ENCODE data around the gene VCP.
A peak's percentile ranks its signal among the peaks of the same experiment; 100 is the strongest.

Gene VCP

DNA sequence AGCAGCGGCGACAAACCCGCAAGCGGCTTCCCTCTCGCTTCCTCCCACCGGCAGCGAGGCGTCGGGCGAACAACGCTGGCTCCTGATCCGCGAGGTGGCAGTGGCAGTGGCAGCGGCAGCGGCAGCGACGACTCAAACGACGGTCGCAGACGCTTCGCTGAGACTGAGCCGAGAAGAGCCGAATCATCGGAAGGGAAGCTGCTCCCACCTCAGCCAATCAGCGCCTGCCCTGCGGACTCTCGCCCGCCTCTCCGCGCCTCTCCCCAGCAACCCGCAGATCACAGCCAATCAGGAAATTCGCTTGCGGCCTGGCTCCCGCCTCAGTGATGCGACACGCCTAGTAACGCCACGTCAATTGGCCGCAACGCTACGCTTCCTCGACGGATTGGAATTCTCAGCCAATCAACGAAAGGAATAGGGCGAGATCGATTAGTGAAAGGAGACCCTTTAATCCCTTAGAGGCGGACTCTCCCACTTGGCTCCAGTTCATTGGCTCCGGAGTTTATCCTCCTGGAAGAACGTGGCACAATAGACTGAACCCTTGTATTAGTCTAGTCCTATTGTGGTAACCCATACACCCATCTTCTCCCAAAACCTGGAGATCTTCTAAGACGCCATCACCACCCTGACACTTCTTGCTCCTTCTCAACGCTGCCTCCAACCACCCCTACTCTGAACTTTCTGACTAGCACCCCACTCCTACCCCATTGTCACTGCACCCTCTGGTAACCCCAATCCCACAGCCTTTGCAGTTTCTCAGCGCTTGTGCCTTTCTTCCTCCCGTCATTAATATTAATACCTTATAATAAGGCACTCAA lies at the start of gene VCP:
Gene VCP (minus strand): TSS at position 165 of the 818 bp plus-strand sequence. CDS start 272 bp downstream, outside the sequence.
- DNase-seq (ENCODE audit: low spot score): peak; percentile 99

DNA sequence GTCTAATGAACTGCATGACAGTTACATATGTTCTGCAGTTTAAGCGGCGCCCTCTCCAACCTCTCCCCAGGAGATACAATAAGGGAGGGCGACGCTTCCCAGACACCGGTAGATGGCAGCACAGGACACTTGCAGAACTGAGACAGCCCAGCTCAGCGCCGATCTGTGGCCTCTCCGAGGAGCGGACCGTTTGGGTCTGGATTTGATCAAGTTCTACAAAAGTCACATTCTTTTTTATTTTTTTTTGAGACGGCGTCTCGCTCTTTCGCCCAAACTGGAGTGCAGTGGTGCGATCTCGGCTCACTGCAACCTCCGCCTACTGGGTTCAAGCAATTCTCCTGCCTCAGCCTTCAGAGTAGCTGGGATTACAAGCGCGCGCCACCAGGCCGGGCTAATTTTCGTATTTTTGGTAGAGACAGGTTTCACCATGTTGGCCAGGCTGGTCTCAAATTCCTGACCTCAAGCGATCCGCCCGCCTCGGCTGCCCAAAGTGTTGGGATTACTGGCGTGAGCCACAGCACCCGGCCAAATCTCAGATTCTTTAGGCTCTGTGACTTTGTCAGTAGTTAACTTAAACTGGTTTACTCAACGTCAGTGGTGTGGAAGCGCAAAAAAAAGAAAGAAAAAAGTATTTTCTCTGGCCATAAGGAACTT lies 44.6 kb upstream of the VCP start:
- peak; percentile 92 for DNase-seq (ENCODE audit: low spot score)

DNA sequence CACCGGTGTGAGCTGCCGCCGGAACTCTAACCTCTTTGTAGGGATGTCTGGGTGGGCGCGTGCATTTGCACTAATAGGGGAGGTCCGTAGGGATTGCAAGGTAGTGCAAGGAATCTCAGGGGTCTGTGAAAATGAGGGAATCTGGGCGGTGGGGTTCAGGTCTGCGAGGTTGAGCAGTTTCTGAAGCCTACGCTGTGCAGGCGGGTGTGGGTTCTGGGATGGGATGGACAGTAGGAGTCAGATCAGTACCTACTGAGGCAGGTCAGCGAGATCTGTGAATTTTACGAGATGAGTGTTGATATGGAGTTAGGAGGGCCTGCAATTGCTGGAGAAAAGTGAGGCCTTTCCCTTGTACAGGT lies 44.1 kb upstream of the VCP start:
- DNase-seq (ENCODE audit: low spot score): no peak

DNA sequence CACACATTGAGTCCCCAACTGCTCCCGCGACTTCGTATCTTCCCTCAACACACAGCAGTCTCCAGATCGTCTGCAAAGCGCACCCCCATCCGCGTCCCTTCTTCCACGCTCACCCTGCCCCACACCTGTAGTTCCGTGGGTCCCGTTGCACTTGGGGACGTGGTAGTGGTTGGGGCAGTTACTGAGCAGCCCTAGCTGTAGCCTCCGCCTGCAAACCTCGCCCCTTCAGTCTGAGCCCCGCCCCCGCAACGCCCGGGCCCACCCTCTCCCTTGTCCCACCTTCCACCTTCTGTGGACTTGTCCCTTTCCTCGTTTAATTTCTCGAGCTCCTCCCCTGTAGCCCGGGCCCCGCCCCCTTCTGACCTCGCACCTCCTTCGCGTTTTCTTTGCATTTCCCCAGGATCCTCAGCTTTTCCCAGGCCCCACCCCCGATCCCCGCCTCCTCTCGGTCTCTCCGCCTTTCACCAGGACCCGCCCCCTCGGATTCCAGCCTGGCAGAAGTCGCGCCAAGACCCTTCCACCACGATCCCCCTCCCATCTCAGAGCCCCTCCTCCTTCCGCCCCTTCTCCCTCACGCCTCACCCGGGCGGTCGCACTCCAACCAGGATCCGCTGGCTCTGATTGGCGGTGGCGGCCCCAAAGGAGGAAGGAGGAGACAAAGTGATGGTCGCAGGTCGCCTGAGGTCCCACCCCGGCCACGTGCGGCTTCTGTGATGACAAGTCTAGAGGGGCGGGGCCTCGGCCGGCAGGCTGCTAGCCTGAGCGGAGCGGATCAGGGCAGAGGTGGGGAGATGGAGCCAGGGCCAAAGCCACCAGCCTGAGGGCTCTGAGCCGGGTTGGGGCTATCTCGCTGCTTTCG lies 43.5 kb upstream of the VCP start, which contains the start of gene ATOSB:
Gene ATOSB (minus strand): TSS at position 183 of the 859 bp plus-strand sequence. CDS start 7,588 bp downstream, outside the sequence.
- peak; percentile 100 for DNase-seq (ENCODE audit: low spot score)

DNA sequence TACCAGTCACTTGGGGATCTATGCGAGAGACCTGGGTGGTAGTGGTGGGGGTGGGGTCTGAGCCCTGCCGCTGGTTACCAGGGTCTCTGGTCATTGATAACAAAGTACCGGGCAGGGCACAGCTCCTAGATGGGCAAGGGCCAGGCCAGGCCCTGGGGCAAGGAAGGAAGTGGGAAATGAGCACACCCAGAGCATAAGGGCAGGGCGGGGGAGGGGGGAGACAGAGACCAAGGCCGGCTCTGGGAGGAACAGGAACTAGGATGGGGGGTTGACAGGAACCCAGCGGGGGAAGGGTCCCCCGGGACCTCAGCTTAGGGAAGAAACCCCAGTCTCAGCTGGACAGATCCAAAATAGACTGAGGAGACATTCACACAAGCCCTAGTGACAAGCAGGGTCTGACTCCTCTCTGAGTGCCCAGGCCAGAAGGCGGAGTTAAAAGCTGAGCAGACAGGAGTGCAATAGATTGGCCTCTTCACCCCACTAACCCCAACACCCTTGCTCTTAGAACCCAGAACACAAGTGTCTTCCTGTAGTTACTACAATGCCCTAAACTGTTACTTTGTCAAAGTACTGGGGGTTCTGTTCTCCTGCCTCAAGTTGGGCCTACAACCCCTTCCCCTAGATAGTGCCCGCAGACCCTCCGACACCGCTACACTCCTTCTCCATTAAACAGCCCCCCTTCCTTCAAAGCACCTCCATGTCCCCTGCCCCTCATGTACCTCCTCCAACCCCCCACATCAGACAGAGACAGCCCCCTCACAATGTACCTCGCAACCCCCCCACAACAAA lies 42.6 kb upstream of the VCP start:
- DNase-seq (ENCODE audit: low spot score): peak; percentile 66

DNA sequence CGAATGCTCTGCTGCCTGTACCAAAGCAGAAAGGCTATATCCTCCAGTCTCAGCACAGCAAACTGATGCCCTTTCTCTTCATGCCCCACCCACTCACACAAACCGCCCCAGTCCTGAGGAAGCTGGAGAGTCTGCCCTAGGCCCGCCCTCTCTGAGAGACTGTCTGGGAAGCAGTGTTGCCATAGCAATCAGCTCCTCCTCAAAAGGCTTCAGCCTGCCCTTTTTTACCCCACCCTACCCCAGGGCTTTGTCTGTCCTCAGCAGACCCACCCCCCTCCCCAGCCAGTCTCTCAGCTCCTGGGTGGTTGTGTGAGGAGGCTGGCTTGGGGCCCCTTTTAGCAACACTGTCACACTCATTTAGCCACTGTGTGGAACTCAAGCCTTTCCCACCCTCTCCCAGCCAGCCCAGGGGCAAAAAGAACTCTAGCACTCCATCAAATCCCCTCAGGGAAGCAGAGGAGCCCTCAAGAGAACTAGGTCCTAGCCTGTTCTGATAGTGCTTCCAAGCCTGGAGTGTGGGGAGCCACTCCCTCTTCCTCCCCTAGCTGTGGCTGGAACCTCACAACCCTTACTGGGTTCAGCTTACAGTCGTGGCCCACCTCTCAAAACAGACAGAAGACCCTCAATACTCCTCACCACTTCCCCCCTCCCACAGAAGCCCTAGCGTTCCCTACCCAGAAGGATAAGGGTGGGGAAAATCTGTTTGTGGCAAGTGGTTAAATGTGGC lies 41.9 kb upstream of the VCP start:
- DNase-seq (ENCODE audit: low spot score): peak; percentile 93

DNA sequence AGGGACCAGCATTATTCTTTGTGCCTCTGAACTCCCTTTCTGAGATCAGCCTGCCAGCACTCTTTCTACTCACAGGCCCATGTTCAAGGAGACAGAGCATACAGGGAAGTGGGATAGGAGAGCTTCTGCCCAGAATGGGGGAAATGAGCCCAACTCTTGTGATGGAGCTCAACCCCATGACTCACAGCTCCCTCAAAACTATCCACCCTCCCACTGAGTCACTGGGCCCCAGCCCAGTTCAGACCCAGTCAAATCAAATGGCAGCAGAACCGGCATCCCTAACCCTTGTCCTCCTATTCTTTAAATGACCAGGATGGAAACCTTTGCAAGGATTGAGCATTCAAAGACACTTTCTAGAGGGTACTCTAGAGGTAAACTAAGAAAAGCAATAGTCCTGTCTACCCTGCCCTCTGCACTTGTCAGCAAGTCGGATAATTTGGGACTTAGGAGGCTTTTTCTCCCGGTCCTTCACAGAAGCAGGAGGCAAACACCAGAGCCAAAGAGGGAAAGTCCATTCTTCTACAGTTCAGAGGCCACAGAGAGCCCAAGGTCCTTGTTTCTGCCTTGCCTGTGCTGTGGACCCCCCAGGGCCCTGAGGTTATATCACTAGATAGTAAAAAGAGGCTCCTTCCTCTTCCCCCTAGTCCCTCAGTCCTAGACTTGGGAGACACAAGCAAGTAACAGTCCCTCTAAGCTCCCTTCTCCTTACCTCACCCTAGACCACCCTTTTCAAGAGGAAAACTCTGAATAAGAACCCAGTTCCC lies 40.0 kb upstream of the VCP start:
- no peak for DNase-seq (ENCODE audit: low spot score)

DNA sequence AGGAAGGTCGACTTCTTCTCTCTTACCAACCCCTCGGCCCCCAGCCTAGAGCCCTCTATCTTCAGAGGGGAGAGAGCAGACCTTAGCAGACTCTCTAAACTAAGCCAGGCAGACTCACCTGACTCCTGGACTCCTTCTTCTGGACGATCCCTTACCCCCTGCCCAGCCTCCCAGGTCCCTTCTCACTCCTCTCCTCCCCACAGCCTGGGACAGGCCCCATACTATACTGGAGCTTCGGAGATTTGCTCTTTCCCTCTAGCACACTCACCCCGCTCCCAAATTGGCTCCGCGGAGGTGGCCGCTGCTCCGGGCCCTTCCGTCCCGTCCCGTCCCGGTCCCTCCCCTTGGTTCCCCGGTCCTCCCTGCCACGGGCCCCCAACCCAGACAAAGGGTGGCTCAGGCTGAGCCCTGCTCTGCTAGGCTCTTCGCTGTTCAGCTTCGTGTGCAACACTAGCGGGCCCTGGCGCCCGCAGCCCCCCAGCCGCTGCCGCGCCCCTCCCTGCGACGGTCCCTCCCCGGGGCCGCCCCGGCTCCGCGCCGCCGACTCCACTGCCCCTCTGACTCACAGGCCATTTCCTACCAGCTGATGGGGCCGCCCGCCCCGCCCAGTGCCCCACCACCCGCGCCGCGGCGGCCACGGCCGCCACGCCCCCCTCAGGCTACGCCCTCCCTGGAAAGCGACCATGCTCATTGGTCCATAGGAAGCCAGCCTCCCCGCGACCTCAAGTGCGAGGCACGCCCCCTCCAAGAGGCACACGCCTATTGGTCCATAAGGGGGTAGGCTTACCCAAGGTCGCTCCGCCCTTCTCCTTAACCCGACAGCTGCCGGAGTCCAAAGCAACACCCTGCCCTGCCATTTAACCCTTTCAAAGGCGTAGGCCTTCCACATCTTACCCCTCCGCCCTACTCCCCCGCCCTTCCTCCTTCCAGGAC lies 38.8 kb upstream of the VCP start:
- peak; percentile 98 for DNase-seq (ENCODE audit: low spot score)

DNA sequence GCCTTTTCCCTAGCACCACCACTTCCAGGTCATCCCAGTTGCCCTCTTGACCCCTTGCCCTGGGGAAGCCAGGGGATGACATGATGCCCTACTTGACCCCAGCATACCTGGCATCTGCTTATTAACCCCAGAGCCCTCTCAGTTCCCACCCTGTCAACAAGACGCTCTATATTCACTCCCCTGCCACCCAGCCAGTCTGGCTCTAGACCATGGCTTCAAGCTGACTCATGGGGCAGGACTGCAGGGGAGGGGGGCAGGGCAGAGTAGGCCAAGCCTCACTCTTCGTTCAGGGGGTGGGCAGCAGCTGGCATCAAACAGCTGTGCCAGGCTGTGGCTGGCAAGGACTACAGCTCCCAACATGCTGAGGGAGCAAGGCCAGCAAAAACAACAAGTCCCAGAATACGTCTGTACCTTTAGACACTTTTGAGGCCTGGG lies 37.9 kb upstream of the VCP start:
- no peak for DNase-seq (ENCODE audit: low spot score)

DNA sequence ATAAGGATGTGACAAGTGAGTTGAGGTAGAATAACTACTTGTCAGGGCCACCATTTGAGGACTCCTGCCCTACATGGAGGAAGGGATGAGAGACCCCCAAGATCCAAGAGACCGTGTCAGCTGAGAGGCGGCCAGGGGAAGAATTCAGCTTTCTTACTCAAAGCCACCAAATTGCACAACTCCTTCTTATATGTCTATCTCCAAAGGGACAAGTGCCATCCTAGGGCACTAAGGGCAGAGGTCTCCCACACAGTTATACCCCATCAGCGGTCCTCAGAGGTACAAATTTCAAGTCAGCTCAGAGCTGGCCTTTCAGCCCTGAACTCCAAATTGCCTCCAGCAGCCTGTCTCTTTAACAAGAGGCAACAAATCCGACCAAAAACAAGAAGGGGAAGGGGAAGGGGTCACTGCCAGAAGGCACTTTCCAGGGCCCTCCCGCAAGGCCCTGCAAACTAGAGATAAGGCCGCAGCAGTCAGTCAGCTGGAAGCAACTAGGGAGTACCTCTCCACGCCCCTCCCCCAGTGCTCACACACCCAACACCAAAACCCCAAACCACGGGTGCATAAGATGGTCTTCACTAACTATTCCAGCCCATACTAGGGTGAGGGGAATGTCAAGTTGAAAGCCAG lies 36.6 kb upstream of the VCP start:
- no peak for DNase-seq (ENCODE audit: low spot score)

DNA sequence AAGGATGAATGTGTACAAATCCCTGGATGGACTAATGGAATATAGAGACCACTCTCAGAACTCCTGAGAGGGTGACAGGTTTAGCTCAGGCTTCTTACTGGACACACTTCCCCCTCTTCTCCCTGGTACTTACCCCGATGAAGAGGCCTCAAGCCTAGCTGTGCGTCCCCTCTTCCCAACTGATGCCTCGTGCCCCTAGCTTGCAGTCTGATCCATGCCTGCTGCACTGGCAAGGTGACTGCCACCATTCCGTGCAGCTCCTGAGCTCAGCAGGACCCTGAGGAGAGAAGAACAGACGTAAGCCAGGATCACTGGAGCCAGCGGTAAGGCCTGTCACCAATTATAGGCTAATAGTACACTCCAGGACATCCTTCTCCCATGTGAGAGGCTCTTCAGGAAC lies 36.0 kb upstream of the VCP start:
- no peak for DNase-seq (ENCODE audit: low spot score)

DNA sequence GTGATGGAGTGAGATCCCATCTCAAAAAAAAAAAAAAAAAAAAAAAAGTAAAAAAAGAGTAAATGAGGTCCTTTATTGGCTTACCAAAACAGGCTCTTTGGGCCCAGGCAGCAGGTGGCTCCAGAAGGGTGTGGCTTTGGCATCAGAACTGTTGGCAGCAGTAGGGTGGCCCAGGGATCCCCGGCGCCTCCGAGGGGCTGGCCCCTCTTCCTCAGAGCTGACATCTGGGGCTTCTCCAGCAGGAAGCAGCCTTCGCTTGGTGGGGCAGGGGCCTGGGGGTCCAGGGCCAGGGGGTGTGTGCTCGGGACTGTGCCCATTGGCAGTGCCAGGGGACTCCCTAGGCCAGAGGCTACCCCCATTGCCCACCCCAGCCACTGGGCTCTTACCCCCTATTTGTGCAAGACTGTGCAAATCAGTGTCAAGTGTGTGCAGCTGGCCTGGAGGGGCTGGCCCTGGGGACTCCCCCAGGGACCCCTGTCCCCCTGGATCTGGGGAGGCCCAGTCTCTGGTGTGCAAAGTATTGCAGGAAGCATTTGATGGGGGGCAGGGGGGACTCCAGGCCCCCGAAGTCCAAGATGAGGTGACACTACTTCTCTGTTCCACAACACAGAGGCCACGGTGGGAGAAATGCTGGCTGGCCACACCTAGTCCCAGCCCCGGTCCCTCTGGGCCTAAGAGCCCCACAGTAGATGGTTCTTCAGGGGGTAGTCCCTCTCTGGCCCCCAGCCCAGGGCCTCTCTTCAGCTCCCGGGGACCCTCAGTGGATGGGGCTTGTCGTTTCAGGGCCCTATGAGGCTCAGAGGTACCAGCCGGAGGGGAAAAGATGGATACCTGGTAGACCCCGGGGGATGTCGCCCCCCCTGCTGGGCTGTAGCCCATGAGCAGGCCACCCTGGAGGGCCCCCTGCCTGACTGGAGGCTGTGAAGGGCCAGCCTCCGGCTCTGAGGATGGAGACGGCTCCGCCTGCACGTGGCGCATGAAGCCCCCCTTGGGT lies 35.2 kb upstream of the VCP start:
- no peak for DNase-seq (ENCODE audit: low spot score)

DNA sequence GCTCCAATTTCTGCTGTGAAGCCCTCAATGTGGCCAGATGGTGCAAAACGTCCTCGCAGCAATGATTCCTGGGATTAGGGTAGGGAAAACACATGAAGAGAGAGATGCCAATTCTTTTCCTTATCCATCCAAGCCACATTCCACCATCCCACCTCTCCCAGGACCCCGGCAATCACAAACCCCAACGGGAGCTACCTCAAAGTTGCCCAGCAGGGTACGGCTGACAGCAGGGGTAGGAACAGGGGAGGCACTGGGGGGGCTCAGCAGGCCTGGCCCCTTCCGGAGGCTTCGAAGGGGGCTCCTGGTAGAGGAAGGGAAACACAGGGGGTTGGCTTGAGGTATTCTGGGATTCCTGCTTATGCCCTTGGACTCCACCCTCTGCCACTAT lies 33.9 kb upstream of the VCP start:
- no peak for DNase-seq (ENCODE audit: low spot score)

DNA sequence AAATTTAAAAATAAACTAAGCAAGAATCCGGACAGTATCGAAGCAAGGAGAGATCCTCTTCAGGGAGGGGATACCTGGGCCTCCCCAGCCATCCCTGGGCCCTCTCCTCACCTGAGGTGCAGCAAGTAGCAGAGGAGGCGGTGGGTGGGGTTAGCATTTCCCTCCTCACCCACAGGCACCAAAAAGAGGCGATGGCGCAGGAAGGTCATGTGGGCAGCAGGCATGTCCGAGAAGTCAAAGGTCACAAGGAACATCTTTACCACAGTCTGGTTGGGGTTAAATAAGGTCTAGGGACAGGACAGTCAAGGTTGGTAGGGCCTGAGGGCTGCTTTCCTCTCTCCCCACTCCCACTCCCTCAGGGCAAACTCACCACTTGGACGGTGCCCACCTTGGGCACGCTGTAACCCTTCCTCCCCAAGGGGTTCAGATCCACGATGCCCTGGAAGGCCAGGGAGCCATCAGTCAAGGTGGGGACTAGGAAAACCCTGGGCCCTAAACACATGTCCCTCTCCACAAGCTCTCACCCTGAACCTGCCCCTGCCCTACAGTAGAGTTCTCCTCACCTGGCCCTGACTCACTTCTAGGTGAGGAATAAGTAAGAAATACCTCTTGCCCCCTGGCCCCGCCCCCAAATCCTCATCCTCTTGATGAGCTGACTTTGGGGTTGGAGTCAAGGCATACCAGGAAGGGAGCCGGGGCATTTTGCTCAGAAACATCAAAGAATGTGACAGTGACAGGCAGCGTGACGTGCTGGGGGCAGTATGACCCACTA lies 33.3 kb upstream of the VCP start:
- DNase-seq (ENCODE audit: low spot score): peak; percentile 25

DNA sequence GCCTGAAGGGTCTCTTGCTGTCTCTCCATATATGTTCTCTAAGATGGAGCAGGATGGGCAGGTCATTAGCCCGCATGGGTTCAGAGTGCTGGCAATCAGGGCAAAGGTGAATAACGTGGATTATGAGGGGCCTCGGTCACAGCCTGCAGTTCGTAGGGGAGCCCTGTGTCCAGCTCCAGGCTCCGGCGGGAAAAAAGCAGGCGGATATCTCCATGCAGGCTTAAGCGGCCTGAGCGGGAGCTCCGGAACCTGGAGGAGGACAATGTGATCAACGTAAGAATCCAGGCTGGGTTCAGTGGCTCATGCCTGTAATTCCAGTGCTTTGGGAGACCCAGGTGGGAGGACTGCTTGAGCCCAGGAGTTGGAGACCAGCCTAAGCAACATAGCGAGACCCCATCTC lies 32.7 kb upstream of the VCP start:
- no peak for DNase-seq (ENCODE audit: low spot score)

DNA sequence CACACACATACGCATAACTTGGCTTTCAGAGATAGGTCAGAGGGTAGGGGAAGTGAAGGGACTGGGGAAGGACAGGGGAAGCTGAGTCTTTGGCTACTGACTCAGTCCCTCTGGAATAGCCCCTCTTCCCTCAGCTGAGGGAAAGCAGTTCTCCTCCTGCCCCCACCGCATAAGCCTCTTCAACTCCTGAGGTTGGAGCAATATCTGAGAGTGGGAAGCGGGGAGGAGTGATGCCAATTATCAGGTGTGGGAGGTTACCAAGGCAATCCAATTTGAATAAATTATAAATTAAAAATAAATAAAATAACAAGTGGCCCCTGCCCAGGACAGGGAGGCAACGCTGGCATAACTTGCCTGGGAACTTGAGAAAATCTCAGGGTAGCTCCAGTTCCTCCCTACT lies 32.2 kb upstream of the VCP start:
- no peak for DNase-seq (ENCODE audit: low spot score)

Data from ecto neural progenitor cell (in vitro differentiated cells).